ENCODE data around the gene PPP1R26. TPM values are rescaled to one million over a fixed set of nuclear protein-coding genes. Genes with fewer than 3 reads are reported as not detected.

The PPP1R26 gene
- total and polyA plus RNA-seq, 9 of the 15 experiments (the other 6 are each of a cell fraction or from before 2014, with no cell fraction given), result 0.77 to 26.8 (median 9.3) TPM

DNA sequence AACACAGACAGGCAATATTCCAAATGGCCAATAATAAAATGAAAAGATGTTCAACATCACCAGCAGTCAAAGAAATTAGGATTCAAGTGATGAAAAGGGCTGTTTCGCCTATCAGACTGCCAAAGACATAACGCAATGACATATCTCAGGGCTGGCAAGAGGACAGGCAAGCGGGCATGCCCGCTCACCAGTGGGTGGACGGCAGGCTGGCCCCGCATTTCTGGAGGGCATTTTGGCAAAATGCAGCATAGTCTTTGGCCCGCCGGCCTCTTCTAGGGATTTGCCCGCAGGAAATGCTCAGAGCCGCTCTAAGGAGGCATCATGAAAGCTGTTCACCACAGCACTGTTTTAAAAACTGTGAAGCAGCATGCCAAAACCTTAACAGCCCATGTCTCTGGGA is 1.4 kb upstream of the PPP1R26 start:
- Histone ChIP-seq H3K9me3 (replicated peaks; ENCODE audit: control insufficient read depth, insufficient read depth, low read depth, low read length) (no peaks in the 10 kb centered on the region), H3K4me3 (no peak overlapping the region), H3K79me2 (ENCODE audit: control insufficient read depth, insufficient read depth, low read length) (peaks cover 23% of the 10 kb centered on the region), H3K9me1 (ENCODE audit: control insufficient read depth, insufficient read depth, low read length) (no peaks in the 10 kb centered on the region), H3K4me1 (replicated peaks in 1 of 2; ENCODE audit: control insufficient read depth in 2 of 2, insufficient read depth in 2 of 2, low read length in 2 of 2) (peaks cover 16 to 50% of the 10 kb centered on the region in 2 experiments), H3K27ac (ENCODE audit: extremely low read depth, low read depth, low read length) (no peak overlapping the region), H4K20me1 (replicated peaks; ENCODE audit: control insufficient read depth, insufficient read depth, low read length) (no peaks in the 10 kb centered on the region), H2AFZ (ENCODE audit: low read depth, low read length) (no peak overlapping the region), H3K4me2 (ENCODE audit: insufficient read depth, low read length) (no peak overlapping the region), H3K27me3 (ENCODE audit: control insufficient read depth in 2 of 2, insufficient read depth in 2 of 2, low read length in 2 of 2) (no peaks in the 10 kb centered on the region), H3K36me3 (ENCODE audit: control insufficient read depth, insufficient read depth, low read length) (peaks cover 1% of the 10 kb centered on the region; the same call in 1 of the 3 replicates), H3K9ac (ENCODE audit: insufficient read depth in 1 of 2, low read depth in 2 of 2, low read length in 2 of 2) (0 out of 4 replicates have a peak overlapping the region, but pooled peaks of 1 of the 2 experiments have one; percentile 50)
- CTCF ChIA-PET (ENCODE audit: low intra/inter-chr PET ratio), result no interaction called here
- WGBS (ENCODE audit: insufficient coverage, low coverage, missing lambda C conversion rate), result 92% methylated on average over 10 of the region's 10 CpGs
- BruUV-seq (replicated peaks), result TSS peak; percentile 61
- in situ Hi-C loops (cut with MboI), result no loop called here
- DNase-seq (ENCODE audit: extremely low read depth in 1 of 4, low spot score in 3 of 4) (no peak), FAIRE-seq (no peak), ATAC-seq (no peak)
- intact Hi-C loops (cut with micrococcal nuclease), result loop anchor here (5.0 kb wide), 1 partner anchor 56 kb away; no protein-coding TSS in a partner anchor
- POLR2A ChIA-PET, result no interaction called here
- no peak for TF ChIP-seq NR2C2 (CRISPR knock-in tag; IDR thresholded peaks at IDR 0.05)
- no peak for TF ChIP-seq NR2C2 (tag; IDR thresholded peaks at IDR 0.05)
- TF ChIP-seq, protein P1, sequence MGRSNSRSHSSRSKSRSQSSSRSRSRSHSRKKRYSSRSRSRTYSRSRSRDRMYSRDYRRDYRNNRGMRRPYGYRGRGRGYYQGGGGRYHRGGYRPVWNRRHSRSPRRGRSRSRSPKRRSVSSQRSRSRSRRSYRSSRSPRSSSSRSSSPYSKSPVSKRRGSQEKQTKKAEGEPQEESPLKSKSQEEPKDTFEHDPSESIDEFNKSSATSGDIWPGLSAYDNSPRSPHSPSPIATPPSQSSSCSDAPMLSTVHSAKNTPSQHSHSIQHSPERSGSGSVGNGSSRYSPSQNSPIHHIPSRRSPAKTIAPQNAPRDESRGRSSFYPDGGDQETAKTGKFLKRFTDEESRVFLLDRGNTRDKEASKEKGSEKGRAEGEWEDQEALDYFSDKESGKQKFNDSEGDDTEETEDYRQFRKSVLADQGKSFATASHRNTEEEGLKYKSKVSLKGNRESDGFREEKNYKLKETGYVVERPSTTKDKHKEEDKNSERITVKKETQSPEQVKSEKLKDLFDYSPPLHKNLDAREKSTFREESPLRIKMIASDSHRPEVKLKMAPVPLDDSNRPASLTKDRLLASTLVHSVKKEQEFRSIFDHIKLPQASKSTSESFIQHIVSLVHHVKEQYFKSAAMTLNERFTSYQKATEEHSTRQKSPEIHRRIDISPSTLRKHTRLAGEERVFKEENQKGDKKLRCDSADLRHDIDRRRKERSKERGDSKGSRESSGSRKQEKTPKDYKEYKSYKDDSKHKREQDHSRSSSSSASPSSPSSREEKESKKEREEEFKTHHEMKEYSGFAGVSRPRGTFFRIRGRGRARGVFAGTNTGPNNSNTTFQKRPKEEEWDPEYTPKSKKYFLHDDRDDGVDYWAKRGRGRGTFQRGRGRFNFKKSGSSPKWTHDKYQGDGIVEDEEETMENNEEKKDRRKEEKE (IDR thresholded peaks at IDR 0.05; ENCODE audit: borderline replicate concordance in 1 of 2, control insufficient read depth in 1 of 2, low read depth in 2 of 2, low read length in 1 of 2), result no peak
- TF ChIP-seq, protein P2, sequence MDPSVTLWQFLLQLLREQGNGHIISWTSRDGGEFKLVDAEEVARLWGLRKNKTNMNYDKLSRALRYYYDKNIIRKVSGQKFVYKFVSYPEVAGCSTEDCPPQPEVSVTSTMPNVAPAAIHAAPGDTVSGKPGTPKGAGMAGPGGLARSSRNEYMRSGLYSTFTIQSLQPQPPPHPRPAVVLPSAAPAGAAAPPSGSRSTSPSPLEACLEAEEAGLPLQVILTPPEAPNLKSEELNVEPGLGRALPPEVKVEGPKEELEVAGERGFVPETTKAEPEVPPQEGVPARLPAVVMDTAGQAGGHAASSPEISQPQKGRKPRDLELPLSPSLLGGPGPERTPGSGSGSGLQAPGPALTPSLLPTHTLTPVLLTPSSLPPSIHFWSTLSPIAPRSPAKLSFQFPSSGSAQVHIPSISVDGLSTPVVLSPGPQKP (CRISPR knock-in tag; IDR thresholded peaks at IDR 0.05), result no peak
- TF ChIP-seq CBFB (CRISPR knock-in tag; IDR thresholded peaks at IDR 0.05), result no peak
- no peak for TF ChIP-seq HNRNPK (IDR thresholded peaks at IDR 0.05; ENCODE audit: low read depth, low read length, poor library complexity, severe bottlenecking)
- TF ChIP-seq ZBED1 (IDR thresholded peaks at IDR 0.05), result no peak
- TF ChIP-seq ZBTB17 (CRISPR knock-in tag; IDR thresholded peaks at IDR 0.05), result no peak
- TF ChIP-seq CBX1 (IDR thresholded peaks at IDR 0.05; ENCODE audit: low read depth), result no peak
- no peak for TF ChIP-seq SP1 (CRISPR knock-in tag; IDR thresholded peaks at IDR 0.05)
- no peak for TF ChIP-seq STAT5B (CRISPR knock-in tag; IDR thresholded peaks at IDR 0.05)
- TF ChIP-seq BRCA1 (IDR thresholded peaks at IDR 0.05), result no peak
- TF ChIP-seq BRCA1 (CRISPR knock-in tag; IDR thresholded peaks at IDR 0.05), result no peak
- TF ChIP-seq SNRNP70 (optimal IDR thresholded peaks at IDR 0.05; ENCODE audit: low read depth, low read length), result no peak
- TF ChIP-seq, protein P3, sequence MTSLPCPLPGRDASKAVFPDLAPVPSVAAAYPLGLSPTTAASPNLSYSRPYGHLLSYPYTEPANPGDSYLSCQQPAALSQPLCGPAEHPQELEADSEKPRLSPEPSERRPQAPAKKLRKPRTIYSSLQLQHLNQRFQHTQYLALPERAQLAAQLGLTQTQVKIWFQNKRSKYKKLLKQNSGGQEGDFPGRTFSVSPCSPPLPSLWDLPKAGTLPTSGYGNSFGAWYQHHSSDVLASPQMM (CRISPR knock-in tag; IDR thresholded peaks at IDR 0.05), result no peak
- no peak for TF ChIP-seq DPF2 (IDR thresholded peaks at IDR 0.05)
- TF ChIP-seq EWSR1 (IDR thresholded peaks at IDR 0.05; ENCODE audit: borderline replicate concordance, low read depth, partially characterized antibody), result no peak
- TF ChIP-seq RBM22 (IDR thresholded peaks at IDR 0.05; ENCODE audit: low read depth, low read length, poor library complexity, severe bottlenecking), result no peak
- TF ChIP-seq NONO (IDR thresholded peaks at IDR 0.05; ENCODE audit: low read depth in 2 of 2, low read length in 1 of 2), result no peak
- TF ChIP-seq BRD9 (IDR thresholded peaks at IDR 0.05; ENCODE audit: low read depth, partially characterized antibody), result no peak
- no peak for TF ChIP-seq SAFB2 (IDR thresholded peaks at IDR 0.05; ENCODE audit: borderline replicate concordance, low read depth, low read length, severe bottlenecking)

Data from K562 (cell line).